HS-27A (cell line): Measurements from ENCODE around the gene SCARB2.
A peak's percentile ranks its signal among the peaks of the same experiment; 100 is the strongest.

Experiments used
- DNase-seq: peaks from one replicate; pipeline ENCODE4 v3.0.0-alpha.2; 2012; ENCODE audit warnings: low read depth, missing footprints

SCARB2 gene

DNA sequence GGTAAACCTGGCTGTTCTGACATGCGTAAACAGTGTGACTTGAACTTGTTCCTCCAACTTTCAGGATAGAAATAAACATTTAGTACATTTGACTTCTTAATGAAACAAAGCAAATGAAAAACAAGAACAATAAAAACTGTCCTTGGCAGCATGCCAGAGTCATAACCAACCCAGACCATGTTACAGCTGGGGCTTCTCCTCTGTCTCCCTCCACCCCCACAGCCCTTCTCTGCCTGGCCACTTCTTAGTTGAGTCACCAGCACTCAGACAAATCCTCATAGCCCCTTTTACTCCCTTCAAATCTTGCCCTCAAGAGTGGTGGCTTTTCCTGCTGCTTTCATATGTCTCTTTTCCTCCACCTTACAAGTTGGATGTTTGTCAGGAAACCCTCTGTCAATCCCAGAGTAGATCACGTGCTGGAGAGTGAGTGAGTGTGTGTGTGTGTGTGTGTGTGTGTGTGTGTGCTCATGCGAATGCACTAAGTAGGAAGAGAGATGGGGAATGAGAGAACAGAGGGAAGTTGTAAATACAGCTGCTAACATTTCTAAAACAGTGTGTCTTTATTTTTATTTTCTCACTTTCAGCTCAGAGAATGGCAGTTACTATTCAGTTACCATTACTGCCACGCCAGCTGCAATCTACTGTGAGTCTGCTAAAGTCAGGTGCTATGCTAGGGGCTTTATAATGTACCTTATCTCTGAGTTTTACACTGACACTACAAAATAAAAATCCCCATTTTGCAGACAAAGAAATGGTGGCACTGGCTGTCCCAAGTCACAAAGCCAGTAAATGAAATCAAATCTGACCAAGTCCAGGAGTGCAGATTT is 15.0 kb downstream of the SCARB2 start:
- no peak for DNase-seq

DNA sequence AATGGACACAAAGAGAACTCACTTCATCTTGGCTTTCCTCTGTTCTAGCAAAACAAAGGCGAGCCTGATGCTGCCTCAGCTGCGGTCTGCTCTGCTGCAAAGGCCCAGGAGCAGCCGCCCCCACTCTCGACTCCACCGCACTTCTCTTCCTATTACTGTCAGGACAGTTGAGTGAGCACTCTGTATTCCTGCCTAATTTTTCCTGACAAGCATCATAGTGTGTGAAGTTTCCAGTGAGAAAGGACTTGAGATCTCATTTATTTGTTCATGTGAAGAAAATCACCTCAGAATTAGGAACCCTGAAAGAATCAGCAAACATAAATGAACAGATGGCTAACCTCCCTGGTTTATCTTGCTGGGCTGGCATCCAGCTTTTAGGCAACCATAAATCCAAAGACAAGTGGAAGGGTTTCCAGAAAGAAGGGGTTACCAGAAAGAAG is 15.6 kb downstream of the SCARB2 start:
- no peak for DNase-seq

DNA sequence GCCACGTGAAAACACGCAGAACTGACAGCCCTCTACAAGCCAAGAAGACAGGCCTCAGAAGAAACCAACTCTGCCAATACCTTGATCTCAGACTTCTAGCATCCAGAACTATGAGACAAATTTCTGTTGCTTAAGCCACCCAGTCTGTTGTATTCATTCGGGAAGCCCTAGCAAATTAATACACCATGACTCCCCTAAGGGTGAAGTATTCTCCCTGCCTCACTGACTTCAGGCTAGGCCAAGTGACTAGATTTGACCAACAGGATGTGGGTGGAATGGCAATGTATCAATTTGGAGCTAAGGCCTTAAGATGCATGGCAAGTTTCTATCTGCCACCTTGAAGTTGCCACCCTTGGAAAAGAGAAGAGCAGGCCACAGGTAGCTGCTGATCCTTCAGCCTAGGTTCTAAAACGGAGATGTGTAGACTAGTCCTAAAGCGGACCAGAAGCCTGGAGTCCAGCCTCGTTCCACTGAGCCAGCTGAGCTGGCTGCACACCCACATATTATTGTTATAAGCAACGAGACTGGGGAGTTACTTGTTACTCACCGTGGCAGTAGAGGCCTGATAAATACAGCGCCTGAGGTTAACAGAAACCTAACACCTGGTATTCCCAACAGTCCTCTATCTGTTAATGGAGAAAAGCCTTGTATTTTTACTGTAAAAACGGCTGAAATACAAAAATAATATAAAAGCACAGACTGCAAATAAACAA is 16.4 kb downstream of the SCARB2 start:
- DNase-seq: no peak

DNA sequence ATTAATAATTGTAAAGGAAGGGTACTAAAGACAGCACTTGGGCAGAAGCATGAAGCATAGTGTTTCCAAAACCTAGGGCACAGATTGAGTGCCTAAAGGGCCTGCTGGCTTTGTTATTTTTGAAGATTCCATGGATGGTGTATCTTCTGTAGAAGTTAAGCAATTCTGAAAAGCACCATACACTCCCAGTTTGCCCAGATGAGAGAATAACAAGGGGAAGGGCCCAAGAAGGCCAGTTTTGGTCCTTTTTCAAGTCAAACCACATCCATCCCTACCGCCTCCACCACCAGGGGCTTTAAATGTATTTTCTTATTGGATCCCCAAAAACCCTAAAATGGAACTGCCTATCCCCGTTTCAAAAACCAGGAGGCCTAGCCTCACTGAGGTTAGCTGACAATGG is 17.2 kb downstream of the SCARB2 start:
- no peak for DNase-seq

DNA sequence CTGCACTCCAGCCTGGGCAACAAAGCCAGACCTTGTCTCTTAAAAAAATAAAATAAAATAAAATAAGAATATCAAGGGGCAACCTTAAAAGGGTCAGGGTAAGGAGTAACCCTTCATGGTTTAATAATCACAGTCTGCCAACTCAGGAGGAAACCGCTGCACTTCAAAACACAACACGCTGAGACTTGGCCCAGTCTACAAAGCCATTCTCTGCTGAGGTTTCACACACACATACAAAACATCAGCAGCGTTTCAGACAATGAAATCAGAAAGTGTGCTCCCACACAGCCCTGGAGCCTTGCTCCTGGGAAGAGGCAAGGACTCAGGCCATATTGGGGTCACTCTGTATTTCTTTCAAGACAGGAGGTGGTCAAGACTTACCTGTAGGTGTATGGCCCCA is 18.3 kb downstream of the SCARB2 start:
- no peak for DNase-seq

DNA sequence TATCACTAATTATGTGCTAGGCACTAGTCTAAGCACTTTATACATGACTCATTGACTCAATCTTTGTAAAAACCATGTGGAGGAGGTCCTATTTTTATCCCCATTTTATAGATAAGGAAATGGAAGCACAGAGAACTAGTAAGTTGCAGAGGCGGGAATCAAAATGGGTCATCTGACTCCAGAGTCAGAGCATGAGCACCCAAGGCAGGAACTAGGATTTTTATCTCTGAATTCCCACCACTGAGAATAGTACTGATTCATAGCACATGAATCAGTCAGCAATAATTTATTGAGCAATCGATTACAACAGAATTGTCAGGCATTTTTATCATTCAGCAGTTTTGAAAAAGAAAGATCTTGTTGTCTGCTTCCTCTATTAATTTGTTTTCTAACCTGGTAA is 19.3 kb downstream of the SCARB2 start:
- peak; percentile 77 for DNase-seq

DNA sequence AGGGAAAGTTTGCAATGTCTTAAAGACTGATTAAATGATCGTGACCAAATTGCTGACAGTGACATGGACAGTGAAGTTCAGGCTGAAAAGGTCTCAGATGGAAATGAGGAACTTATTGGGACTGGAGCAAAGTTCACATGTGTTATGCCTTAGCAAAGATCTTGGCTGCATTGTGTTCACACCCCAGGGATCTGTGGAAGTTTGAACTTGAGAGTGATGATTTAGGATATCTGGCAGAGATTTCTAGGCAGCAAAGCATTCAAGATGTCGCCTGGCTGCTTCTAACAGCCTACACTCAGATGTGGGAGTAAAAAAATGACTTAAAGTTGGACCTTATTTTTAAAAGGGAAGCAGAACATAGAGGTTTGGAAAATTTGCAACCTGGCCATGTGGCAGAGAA is 21.4 kb downstream of the SCARB2 start:
- DNase-seq: no peak

DNA sequence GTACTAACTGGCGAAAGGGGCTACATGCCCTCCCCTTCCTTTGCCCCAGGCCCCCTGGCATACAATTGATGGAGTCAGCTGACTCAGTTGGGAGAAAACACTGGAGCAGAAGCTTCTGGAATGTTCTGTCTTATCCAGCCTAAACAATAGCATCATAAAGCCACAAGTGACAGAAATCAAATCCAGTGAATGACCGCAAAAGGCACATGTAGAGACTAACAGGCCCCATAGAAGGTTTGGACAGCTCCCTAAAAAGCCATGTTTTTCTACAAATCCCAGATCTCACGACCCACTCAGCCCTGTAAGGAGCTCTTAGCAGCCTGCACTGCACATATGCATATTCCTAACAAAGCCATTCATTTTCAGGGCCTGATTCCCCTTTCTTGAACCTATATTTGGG is 25.1 kb downstream of the SCARB2 start:
- no peak for DNase-seq

DNA sequence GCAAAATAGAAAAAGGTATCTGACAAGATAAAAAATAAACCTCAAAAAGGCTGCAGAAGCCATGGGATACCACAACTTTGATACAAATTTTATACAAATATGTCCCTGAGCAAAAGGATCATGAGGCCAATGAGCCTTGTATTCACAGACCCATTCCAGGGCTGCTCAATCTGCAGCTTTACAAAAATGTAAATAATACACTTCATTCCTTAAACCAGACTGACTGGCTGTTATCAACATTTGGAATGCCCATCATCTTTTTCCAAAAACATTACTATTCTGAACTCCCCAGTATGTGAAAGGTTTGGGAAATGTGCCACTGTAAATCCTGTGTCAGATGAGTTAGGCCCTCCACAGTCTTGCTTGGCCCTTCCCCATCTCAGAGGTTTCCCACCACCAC is 25.5 kb downstream of the SCARB2 start:
- no peak for DNase-seq

DNA sequence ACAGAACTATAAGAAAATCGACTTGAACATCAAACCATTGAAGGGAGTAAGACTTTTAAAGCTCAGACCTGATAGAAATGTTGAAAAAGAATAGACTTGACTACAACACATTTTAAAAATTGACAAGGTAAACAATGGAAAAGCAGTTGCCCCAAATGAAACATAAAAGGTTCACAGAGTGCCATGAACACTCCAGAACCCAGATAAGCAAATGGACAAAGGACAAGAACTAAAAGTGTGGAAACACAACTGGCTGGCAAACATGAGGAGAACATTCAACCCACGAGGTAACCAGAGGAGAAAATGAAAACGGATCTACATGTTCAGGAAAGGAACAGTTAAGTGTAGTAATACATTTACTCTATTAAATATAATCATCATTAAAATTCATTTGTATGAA is 26.5 kb downstream of the SCARB2 start:
- no peak for DNase-seq

DNA sequence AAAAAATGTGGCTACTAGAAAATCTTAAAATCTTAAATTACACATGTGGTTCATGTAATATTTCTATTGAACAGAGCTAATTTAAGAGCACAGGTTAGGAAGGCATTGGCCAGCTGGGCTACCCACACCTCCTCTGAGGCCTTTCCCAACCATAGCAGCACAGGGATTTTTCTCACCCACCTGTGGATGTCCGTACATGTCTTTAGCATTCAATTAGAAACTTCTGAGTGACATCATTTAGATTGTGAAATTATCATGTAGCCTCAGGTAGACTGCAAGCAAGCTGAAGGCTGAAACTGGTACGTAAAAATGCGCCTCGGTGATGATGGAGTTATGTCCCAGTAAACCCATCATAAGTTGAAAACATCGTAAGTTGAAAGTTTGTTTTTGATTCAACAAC is 31.2 kb downstream of the SCARB2 start:
- DNase-seq: no peak

DNA sequence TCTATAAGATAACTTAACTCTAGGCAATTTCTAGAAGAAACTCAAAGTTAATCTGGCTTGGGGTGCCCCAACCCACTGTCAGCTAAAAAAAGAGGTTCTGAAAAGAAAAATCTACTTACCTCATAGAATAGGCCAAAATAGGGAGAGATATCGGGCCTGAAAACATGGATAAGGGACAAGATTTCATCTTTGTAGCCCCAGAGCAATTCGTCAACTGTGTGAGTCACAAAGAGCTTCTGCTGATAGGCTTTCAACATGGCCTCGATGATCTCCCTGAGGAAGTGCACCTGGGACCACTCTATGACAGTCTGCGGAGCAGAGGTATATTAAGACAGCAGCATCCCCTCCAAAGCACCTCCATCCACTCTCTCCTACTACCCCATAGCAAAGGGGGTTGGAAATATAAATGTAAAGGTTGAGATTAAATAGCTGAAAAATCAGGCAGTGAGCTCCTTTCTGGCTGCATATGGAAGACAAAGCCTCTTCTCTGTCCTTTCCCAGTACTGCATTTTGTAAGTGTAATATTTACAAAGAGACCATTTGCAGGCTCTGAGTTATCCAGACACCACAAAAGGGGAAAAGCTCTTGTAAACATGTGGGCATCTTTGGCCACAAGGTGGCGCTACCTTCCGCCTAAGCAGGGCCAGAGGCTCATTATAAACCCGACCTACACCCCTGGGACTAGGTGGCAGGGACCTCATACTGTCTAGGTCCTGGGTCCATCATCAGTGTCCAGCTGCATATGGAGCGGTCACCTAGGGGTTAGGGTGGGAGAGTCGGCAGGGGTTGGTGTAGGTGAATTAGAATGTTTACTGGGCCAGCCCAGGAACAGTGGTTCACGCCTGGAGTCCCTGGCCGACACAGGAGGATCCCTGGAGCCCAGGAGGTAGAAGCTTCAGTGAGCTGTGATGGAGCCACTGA is 34.0 kb downstream of the SCARB2 start:
- DNase-seq: peak; percentile 41

DNA sequence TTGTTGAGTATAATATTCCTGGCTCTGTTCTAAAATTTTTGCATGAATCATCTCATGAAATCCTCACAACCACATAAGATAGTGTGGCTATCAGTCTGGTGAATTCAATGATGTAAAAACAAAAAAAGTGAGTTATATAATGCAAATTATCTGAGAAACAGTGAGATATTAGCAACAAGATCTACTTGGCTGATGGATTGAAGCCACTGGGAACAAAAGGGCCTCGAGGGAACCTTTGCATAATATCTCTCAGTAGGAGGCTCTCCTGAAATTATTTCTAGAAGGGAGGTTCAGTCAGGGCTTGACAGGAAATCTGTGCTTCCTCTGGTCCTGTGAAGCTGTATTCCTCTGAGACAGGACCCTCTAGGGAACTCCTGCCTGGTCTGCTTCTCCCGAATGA is 35.3 kb downstream of the SCARB2 start:
- no peak for DNase-seq

DNA sequence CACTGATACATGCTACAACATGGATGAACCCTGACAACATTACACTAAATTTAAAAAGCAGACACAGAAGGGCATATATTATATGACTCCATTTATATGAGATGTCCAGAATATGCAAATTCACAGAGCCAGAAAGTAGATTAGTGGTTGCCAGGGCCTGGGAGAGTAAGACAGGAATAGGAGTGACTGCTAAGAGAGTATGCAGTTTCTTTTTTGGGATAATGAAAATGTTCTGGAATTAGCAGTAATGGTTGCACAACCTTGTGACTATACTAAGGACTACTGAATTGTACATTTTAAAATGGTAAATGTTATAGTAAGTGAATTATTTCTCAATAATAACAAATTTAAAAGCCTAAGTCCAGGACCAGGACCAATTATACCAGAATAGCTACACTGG is 35.9 kb downstream of the SCARB2 start:
- no peak for DNase-seq

DNA sequence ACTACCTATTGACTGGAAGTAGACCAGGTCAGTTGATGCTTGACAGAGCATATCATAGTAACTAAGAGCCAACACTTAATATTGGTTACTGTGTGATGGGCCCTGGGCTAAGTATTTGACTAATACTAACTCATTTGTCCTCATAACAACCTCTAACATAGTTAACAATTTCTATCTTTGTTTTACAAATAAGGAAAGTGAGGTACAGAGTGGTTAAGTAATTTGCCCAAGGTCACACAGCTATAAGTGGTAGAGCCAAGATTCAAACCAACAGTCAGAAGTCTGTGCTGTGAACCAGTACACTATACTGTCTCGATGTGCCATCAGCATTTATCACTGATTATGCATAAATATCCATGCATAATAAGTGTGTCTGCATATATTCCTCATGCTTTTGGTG is 38.3 kb downstream of the SCARB2 start:
- DNase-seq: no peak

DNA sequence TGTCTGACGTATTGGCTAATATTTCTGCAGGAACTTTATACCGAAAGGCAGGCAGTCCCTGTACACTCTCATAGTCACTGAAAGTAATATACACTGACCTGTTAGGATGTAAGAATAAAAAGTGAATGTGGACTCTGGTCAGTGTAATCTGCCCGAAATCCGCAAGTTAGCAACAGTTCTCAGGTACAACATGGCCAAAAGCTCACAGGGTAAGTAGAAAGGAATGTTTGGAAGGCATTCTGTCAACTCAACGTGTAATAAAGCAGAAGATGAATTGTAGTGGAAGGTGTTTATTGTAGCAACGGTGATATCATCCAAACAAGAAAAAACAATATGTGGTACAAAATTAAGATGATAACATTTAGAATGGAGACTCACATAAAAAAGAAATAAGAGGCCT is 39.4 kb downstream of the SCARB2 start:
- no peak for DNase-seq

DNA sequence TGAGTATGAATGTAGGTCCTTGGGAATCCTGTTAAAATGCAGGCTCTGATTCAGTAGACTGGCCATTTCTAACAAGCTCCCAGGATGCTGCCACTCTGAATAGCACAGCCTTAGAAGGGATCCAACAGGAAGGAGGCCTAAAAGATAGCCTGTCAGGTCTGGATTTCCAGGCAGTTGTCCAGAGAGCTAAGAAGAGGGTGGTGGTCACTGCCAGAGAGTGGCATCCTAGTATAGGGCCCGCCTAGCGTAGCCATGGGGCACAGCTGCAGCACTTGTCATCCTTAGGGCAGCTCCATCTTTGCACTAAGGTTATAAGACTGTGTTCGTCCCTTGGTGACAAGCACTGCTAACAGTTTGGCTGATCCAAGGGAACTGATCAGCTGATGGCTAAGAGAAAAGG is 44.9 kb downstream of the SCARB2 start:
- no peak for DNase-seq

DNA sequence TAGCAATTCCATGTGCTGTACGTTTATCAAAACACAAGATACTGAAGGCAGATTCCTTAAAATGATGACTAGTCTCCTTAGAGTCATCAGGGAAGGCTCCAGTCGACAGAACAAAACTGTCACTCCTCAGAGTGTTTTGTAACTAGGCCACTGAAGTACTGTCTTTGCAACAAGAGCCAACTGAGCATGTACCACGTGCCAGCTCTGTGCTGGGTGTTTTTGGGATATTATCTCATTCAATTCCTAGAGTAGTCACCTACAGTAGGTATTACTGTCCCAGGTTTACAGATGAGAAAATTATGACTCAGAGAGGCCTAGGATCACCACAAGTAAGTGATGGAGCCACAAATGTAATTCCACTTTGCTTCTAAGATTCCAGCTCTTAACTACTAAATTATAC is 47.1 kb downstream of the SCARB2 start:
- DNase-seq: no peak

DNA sequence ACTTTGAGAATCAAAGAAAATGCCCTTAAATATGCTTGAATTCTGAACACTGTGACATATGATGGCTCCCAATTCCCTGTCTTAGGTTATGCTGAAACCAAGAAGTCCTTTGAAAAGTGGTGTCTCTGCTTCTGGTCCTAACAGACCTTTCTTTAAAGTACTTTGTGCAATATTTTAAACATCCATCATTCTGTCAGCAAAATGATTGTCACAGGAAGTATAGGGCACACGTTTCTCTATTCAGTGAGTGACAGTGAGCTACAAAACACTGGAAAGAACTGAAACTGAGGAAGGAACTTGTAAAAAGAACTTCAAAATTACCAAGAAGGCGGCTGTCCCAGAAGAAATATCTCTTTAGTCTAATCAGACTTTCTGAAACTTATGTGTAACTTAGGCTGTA is 53.3 kb downstream of the SCARB2 start:
- DNase-seq: no peak

DNA sequence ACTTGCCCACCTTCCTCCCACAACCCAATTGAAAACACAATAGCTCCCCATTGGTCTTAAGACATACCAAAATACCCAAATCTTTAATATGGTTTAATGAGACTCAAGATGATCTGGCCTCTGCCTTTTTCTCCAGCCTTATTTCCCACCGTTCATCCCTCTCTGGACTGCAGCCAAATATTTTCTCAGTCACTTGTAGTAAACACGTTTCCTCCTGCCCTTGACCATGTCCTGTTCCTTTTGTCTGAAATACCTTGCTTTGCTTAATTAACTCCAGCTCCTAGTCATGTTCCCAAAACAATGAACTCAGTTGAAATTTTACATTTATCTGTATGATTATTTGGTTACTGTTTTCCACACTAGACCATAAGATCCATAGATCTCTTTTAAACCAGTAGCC is 57.0 kb downstream of the SCARB2 start:
- no peak for DNase-seq

DNA sequence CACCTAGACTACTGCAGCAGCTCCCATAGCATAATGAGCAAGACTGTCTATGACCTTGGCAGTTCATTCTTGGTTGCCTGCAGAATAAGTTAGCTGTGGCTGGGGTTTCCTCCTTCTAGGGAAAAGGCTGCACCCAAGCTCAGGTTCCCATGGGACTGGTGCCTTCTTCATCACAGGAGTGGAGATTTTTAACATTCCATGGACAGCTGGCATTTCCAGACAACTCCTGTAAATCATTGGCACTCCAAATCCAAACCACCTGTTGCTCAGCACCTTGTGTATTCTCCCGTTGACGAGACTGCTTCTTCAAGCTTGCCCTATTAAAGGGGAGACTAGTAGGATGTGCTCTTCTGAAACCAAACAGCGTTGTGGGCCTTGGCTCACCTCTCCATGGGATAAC is 57.6 kb downstream of the SCARB2 start:
- no peak for DNase-seq

DNA sequence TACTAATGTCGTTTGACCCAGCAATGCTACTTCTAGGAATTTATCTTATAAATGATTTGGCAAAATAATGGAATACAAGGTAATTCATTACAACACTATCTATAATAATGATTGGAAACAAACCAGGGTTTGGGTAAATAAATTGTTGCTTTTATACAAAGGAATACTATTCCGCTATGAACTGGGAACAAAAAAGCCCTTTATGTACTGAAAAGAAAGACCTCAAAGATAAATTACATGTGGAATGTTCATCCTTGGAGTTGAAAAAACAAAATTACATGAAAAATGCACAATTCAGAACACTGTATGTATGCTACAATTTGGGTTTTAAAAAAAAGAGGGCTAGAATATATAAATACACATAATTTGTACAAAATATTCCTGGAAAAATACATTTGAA is 60.3 kb downstream of the SCARB2 start:
- DNase-seq: no peak
